Measurements from ENCODE around the gene TCF25. TPM values are rescaled to one million over a fixed set of nuclear protein-coding genes. Genes with fewer than 3 reads are reported as not detected.

The TCF25 gene
- total and polyA plus RNA-seq, 10 donors = 113 to 412 (median 251) TPM

GRCh38 chr16:89955001-89955685, 81.8 kb downstream of the TCF25 start:
- Histone ChIP-seq H3K4me3 (no peak overlapping the region), H3K4me1 (peaks cover 19 to 90% (median 54%) of the 10 kb centered on the region in 6 donors), H3K27ac (peak overlapping the region in 1 of 8 donors; percentile 91), H3K27me3 (replicated peaks in 1 of 7) (no peaks in the 10 kb centered on the region), H3K36me3 (peaks cover 0 to 52% (median 10%) of the 10 kb centered on the region in 6 donors), H3K9me3 (no peaks in the 10 kb centered on the region)
- no peak for TF ChIP-seq CTCF (IDR thresholded peaks at IDR 0.05 in 8 of 11, conservative IDR thresholded peaks at IDR 0.05 in 3 of 11)
- no peak for TF ChIP-seq POLR2AphosphoS5 (IDR thresholded peaks at IDR 0.05)
- no peak for TF ChIP-seq POLR2A (IDR thresholded peaks at IDR 0.05)
- no peak for DNase-seq
- 81 to 92% (median 86%) methylated on average over 15 of the region's 15 CpGs for WGBS, 5 donors
- intact Hi-C loops (cut with DNase I; ENCODE audit: low total_unique reads) = no loop called here

GRCh38 chr16:89956505-89957215, 83.3 kb downstream of the TCF25 start:
- WGBS, 5 donors = 45 to 73% (median 64%) methylated on average over 13 to 15 of the region's 15 CpGs
- no peaks in the 10 kb centered on the region for H3K27me3 ChIP-seq (replicated peaks in 1 of 7)
- H3K9me3 ChIP-seq = no peaks in the 10 kb centered on the region
- intact Hi-C loops (cut with DNase I; ENCODE audit: low total_unique reads) = no loop called here
- DNase-seq = peak; percentile 79
- H3K36me3 ChIP-seq = peaks cover 0 to 67% (median 13%) of the 10 kb centered on the region in 6 donors
- TF ChIP-seq POLR2A (IDR thresholded peaks at IDR 0.05) = no peak
- peak in 2 of 3 donors; percentile 6 to 47 for TF ChIP-seq POLR2AphosphoS5 (IDR thresholded peaks at IDR 0.05)
- H3K27ac ChIP-seq = peak overlapping the region; percentile 59 to 91 (median 80)
- peaks cover 19 to 75% (median 51%) of the 10 kb centered on the region in 6 donors for H3K4me1 ChIP-seq
- peak overlapping the region in 5 of 8 donors; percentile 6 to 50 (median 30) for H3K4me3 ChIP-seq

DNA sequence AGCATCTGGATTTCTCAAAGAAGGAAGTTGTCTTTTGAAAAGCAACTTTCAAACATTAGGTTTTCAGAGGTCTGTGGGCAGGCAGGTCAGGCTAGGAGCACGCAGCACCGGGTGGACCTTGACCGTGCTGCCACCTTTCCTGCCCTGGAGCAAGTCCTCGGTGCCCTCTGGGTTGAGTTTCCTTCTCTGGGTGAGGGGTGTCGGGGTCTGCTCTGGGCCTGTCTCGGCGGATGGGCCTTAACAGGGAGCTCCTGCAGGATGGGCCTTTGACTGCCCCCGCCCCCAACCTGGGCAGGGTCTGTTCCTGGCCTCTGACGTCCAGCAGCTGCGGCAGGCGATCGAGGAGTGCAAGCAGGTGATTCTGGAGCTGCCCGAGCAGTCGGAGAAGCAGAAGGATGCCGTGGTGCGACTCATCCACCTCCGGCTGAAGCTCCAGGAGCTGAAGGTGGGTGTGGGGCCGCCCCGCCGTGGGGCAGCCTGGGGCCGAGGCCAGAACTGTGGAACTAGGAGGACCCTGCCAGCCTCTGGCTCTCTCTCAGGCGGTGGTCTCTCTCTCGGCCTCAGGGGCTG, 83.9 kb downstream of the TCF25 start:
- TF ChIP-seq POLR2A (IDR thresholded peaks at IDR 0.05) = no peak
- TF ChIP-seq POLR2AphosphoS5 (IDR thresholded peaks at IDR 0.05) = no peak
- no peak for TF ChIP-seq CTCF (IDR thresholded peaks at IDR 0.05 in 8 of 11, conservative IDR thresholded peaks at IDR 0.05 in 3 of 11)
- Histone ChIP-seq H3K9me3 (no peaks in the 10 kb centered on the region), H3K36me3 (peaks cover 0 to 74% (median 13%) of the 10 kb centered on the region in 6 donors), H3K27ac (peak overlapping the region; percentile 59 to 91 (median 80)), H3K4me3 (peak overlapping the region in 5 of 8 donors; percentile 6 to 50 (median 30)), H3K27me3 (replicated peaks in 1 of 7) (no peaks in the 10 kb centered on the region), H3K4me1 (peaks cover 19 to 69% (median 51%) of the 10 kb centered on the region in 6 donors)
- intact Hi-C loops (cut with DNase I; ENCODE audit: low total_unique reads) = no loop called here
- peak; percentile 80 for DNase-seq
- WGBS, 5 donors = 68 to 86% (median 75%) methylated on average over 20 to 23 of the region's 23 CpGs

DNA sequence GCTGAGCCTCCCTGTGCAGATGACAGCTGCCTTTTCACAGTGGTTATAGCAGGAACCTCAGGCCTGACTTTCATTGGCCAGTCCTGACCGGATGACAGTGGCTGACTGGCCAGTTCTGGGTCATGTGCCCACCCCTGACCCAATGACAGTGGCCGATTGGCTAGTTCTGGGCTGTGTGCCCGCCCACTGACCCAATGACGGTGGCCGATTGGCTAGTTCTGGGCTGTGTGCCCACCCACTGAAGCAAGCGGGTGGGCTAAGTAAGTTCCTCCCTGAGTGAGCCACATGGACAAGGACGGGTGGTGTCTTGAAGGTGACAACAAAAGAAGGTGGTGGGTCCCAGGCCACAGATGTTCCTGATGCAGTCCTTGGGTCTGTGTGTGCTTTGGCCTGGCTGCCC, 84.7 kb downstream of the TCF25 start:
- TF ChIP-seq CTCF (IDR thresholded peaks at IDR 0.05 in 8 of 11, conservative IDR thresholded peaks at IDR 0.05 in 3 of 11) (no peak), POLR2A (IDR thresholded peaks at IDR 0.05) (no peak), POLR2AphosphoS5 (IDR thresholded peaks at IDR 0.05) (no peak)
- no peaks in the 10 kb centered on the region for H3K27me3 ChIP-seq (replicated peaks in 1 of 7)
- WGBS, 5 donors = 91 to 96% (median 94%) methylated on average over 5 to 7 of the region's 7 CpGs
- peaks cover 19 to 62% (median 48%) of the 10 kb centered on the region in 6 donors for H3K4me1 ChIP-seq
- no peaks in the 10 kb centered on the region for H3K9me3 ChIP-seq
- H3K36me3 ChIP-seq = peaks cover 0 to 81% (median 14%) of the 10 kb centered on the region in 6 donors
- peak overlapping the region in 3 of 8 donors; percentile 30 to 50 (median 34) for H3K4me3 ChIP-seq
- intact Hi-C loops (cut with DNase I; ENCODE audit: low total_unique reads) = no loop called here
- DNase-seq = peak; percentile 75
- H3K27ac ChIP-seq = peak overlapping the region in 4 of 8 donors; percentile 81 to 91 (median 86)

All from spleen (tissue), 11 donors.